HTERT RPE-1 (cell line): Measurements from ENCODE around the gene CRYBG2.
"Not testable (repeated sequence)": the region's sequence is repeated elsewhere in the genome, so short reads cannot be mapped to it uniquely, and the experiment has no call there.

Experiments
- in situ Hi-C: fragments of 300-500 bp; cut with MboI; formaldehyde crosslinking; loops from 4 replicates; pipeline ENCODE4 v1.14.3; 2020; ENCODE audit warnings: low sequenced_read_pairs

Gene CRYBG2

DNA sequence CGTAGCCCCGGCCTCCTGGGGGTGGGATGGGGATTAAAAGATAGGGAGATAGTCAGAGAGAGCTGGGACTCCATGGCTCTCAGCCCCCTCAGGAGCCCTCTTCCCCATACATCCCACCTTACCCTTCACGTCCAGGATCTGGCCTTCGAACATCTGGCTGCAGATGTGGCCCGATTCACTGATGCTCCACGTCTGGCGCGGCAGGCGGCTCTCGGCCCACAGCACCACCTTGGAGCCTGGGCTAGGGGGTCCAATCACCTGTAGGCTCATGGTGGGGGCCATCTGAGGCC lies 31.9 kb downstream of the CRYBG2 start:
- in situ Hi-C loops = no loop called here

DNA sequence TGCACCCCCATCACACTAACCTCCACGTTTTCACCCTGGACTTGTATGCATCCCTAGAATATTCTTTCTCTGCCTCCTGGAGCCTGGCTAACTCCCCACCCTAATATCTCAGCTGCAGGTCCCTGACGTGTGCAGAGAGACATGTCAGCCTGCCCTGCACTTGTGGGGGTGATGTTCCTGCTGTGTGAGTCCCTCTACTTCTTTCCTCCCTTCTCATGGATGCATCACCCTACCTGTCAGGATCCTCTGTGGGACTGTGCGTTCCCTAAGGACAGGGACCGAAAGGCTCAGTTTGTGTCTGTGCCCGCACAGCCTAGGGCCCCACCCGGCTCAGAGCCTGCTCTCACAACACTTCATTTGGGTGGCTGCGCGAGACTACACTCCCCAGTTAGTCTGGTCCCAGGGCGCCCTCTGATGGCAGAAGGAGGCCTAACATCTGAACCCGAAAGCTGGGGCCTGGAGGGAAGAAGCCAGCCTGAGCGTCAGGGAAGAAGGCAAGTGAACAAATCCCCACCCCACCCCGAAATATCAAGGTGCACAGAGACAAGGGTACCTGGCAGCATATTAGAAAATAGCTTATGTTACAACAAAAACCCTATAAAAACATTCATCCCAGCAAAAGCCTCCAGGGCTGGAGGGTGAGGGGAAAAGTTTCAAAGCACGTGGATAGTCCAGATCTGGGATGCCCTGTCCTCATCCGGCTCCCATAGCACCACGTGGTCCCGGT lies 32.5 kb downstream of the CRYBG2 start:
- in situ Hi-C loops = no loop called here

DNA sequence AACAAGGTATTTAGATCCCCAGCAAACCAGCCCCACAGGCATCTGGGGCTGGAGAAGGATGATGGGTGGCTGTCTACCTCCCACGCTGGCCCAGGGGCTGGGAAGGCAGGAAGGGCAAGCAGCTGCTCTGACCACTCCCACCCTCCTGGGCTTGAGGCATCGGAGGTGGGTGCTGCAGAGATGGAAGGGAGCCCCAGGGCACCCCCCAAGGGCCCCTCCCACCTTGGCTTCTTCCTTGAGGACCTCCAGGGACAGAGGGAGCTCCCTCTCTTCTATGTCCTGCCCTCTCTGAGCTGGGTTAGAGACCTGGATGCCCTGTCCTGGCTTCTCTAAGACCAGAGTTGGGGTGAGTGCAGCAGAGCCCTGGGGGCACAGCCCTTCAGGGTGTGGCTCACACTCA lies 33.0 kb downstream of the CRYBG2 start:
- in situ Hi-C loops = no loop called here

DNA sequence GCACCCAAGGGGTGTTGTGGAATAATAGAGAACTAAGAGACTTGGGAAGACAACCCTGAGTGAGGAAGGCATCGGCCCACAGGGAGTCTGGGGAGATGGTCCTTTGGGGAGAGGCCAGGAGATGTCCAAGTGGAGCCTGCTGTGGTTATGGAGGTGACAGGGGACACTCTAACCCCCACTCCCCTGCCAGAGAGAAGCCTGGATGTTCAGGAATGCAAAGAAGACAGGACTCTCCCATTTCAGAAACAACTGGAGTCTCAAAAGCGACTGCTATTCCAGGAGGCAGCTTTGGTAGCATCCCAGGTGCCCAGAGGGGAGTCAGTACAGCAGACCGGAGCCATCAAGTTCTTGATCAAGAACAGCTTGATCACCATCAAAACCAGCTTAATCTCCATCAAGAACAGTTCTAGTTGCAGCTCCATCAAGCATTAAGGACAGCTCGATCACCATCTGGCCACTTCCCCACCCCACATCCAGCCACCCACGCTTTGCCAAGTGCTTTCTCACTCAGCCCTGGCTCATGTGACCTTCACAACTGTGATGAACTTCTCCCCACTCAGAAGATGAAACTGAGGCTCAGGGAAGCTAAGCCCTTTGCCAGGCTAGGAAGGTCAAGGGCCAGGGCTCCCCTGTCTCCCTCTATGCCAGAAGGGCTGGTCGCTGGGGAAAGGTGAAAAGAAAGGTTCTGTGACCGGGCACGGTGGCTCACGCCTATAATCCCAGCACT lies 35.4 kb downstream of the CRYBG2 start:
- in situ Hi-C loops = no loop called here

DNA sequence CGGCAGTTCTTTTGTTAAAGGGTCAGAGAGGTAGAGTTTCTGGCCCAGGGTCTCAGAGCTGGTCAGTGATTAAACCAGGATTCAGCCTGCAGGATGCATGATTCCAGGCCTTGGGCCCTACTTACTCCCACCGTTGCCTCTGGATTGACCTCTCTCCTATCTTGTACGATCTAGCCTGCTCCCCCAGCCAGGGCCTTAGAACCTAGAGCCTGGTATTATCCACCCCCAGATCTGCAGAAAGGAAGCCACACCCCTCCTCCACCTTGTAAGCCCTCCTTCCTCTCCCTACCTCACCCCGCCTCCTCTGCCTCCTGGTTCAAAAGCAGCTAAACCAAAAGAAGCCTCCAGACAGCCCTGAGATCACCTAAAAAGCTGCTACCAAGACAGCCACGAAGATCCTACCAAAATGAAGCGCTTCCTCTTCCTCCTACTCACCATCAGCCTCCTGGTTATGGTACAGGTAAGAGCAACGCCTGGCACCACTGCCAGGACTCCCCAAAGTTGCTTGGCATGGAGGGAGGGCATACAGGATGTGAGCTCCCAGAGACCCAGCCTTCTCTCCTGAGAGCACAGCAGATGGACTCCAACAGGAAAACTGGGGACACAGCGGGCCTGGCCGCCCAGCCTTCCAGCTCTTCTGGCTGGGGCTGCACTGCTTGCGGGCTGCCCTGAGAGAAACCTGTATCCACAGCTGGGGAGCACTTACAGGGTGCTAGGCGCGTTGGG lies 36.2 kb downstream of the CRYBG2 start, which contains the start of gene CD52:
Gene CD52 (plus strand): TSS at position 347 of the 726 bp plus-strand sequence. CDS start 60 bp downstream, at position 407.
- in situ Hi-C loops = no loop called here

DNA sequence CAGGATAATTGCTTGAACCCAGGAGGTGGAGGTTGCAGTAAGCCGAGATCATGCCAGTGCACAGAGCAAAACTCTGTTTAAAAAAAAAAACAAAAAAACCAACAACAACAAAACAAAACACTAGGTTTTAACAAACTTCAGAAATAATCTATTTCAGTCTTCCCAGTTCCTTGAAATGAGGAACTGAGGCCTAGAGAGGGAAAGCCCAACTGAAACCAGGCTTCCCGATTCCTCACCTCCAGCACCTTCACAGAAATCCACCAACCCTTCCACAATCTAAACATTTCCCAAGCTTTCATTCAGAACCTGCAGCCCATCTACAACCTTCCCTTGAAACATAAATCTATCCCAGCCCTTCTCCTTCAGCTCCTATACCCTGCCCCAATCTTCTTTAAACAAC lies 36.8 kb downstream of the CRYBG2 start:
- in situ Hi-C loops = no loop called here

DNA sequence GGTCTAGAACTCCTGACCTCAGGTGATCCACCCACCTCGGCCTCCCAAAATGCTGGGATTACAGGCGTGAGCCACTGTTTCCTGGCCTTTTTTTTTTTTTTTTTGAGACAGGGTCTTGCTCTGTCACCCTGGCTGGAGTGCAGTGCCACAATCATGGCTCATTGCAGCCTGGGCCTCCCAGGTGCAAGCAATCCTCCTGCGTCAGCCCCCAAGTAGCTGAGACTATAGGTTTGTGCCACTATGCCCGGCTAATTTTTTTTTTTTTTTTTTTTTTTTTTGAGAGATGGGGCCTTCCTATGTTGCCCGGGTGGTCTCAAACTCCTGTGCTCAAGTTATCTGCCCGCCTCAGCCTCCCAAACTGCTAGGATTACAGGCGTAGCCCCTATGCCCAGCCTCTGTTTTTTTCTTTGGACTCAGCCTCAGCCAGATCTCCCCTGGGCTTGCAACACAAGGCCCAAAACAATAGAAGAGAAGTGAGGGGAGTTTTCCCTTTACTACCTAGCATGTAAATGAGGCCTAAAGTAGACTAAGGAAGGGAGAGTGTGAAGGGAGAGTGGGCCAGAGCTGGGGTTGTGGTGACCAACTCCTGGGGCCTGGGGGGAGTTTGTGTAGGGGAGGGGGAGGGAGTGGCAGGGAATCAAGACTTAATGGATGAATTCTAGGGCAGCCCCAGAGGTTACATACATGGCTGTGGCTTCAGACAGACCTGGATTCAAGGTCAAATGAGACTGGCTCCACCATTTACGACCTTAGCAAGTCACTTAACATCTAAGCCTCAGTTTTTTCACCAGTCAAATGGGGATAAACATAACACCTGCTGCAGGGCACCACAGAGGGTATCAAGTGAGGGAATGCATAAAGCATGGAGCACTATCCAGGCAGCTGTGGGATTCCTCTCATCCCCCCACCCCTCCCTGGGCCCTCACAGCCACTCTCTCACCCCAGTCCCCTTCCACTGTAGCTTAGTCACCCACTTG lies 37.8 kb downstream of the CRYBG2 start:
- in situ Hi-C loops = no loop called here

DNA sequence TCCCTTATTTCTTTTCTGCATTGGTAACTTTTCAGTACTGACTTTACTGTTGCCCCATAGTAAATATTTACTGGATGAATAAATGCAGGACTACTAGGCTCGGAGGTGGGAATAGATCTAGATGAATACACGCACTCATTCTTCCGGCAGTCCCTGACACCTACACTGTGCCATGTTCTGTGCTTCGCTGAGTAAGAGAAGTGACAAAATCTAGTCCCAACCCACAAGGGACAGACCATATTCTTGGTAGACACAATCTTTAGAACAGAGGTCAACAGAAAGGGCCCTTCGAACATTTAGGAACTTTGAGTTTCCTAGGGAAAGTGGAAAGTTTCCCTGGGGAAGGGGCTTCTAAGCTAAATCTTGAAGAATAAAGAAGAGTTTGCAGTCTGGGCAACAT lies 39.4 kb downstream of the CRYBG2 start:
- in situ Hi-C loops = no loop called here

DNA sequence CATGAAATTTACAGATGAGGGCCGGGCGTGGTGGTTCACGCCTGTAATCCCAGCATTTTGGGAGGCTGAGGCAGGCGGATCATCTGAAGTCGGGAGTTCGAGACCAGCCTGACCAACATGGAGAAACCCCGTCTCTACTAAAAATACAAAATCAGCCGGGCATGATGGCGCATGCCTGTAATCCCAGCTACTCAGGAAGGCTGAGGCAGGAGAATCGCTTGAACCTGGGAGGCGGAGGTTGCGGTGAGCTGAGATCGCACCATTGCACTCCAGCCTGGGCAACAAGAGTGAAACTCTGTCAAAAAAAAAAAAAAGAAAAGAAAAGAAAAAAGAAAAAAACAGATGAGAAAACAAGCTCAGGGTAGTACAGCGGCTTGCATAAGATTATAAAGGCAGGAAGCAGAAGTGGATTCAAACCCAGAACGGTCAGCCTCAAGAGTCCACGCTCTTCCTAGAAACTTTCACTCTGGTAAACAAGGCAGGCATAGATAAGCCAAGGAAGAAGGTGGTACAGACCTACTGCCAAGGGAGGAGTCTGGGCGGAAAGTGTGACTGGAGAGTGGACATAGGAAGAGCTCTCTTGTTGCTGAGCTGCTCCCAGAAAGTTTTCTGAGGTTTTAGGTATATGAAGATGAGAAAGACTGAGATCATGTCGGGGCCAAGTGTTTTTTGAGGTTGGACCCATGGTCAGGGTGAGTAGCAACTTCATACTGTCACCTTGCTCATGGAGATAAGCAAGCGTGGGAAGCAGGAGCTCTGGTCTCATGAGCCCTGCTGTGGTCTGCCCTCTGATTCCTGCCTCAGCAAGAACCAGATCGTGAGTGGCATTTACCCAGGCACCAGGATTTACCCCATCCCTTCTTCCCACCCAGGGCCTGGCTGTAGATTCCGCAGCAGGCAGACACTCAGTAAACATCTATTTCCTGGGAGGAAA lies 45.7 kb downstream of the CRYBG2 start:
- in situ Hi-C loops = not testable (repeated sequence)

DNA sequence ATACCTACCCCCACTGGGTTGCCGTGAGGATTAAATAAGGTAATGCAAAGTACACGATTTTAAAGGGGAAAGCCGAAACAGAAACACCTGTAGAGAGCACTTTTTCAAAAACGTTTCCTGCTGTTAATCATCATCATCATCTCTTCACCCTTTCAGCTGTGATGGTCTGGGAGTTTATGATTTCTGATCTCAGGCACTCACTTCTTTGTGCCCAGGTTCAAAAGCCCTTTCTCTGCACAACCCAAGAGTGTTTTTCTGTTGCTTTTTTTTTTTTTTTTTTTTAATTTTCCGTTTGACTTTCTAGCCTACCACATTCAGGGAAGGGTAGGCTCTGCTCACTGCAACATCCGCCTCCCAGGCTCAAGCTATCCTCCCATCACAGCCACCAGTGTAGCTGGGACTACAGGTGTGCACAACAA lies 46.6 kb downstream of the CRYBG2 start:
- in situ Hi-C loops = no loop called here

DNA sequence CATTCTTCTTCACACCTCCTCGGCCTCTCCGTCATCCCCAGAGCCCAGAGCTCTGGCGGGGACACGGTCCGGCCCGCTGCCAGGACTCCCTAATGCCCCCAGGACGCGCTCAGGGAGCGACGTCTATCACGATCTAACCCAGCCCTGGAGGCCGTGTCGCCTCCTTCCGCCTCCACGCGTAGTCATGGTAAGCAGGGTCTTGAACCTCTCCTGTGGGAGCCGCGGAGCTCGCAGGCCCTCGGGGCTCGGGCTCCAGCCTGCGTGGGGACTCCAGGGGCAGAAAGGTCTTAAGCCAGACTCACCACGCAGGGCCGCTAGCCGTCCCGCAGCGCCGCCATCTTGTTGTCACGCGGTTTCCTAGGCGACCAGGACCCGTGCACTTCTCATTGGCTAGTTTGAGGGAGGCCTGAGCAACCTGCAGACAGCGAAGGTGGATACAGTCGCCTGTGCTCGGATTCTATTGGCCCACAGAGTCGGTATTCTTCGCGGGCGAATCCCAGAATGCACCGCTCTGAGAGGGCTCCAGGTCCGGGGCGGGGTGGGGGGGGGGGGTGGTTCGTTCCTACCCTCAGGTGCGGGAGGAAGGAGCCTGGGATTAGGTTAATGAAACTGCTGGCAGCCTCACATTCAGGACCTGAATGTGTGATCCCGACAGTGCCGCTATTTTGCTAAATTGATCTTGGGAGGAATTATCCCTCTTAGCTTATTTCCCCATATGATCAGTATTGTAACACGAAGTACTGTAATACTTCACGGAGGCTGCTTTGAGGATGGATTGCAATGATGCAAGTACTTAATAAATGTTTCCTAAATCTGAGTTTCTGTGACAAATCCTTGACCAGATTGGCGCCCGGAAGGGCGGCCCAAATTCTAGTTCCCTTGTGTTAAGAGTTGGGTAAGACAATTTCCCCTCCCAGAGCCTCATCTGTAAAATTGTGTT lies 47.4 kb downstream of the CRYBG2 start, which contains the start of gene UBXN11:
Gene UBXN11 (minus strand): TSS at position 347 of the 940 bp plus-strand sequence. CDS start 3,753 bp downstream, outside the sequence.
- in situ Hi-C loops = no loop called here

DNA sequence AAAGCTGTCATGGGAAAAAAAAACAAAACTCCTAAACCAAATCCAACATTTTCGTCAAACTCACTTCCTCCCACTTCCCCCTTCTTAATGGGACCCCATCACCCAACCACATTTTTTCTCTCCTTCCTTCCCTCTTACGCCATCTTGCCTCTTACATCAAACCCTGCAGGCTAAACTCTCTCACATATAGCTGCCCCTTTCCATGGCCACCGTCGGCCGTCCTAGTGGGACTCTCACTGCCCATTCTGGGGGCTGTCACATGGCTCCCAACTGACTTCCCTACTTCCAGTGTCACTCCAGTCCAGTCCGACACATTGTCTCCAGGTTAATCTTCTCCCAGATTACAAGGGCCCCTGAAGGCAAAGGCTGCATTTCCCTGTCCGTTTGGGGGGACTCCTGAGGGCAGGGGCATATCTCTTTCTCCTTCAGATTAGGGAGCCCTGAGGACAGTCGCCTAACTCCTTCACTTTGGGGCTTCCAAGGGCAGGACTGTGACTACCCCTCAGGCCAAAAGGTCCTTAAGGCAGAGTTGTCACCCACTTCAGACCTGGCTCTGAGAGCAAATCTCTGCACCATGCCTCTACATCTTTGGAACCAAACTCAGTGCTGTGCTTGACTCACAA lies 48.2 kb downstream of the CRYBG2 start:
- in situ Hi-C loops = no loop called here

DNA sequence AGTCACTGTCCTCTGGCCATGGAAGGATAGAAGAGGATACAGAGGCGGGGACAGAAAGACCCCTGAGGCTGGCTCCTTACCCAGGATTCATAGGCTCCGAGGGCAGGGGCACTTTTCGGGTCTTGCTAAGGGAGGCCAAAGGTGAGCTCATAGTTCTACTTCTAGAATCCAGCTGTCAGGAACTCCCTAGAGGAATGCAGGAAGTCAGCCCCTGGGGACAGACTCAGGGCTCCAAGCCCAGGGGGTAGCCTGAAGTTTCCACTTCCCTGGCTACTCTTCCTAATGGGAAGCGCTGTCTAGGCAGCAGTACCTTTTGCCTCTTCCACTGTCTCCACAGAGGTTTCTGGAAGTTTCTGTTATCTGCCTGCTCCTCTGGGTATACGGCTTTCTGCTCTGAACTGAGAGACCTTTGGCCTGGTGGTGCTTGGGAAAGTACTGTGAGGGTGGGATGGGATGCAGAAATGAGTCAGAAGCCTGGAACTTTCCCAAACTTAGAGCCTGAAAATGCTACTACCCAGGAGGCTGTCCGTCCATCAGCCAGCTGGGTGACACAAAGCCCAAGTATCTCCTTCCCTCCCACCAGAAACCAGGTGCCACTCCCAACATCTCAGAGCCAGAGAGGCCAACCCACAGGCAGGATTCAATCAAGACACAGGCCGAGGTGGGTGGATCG lies 51.1 kb downstream of the CRYBG2 start:
- in situ Hi-C loops = no loop called here

DNA sequence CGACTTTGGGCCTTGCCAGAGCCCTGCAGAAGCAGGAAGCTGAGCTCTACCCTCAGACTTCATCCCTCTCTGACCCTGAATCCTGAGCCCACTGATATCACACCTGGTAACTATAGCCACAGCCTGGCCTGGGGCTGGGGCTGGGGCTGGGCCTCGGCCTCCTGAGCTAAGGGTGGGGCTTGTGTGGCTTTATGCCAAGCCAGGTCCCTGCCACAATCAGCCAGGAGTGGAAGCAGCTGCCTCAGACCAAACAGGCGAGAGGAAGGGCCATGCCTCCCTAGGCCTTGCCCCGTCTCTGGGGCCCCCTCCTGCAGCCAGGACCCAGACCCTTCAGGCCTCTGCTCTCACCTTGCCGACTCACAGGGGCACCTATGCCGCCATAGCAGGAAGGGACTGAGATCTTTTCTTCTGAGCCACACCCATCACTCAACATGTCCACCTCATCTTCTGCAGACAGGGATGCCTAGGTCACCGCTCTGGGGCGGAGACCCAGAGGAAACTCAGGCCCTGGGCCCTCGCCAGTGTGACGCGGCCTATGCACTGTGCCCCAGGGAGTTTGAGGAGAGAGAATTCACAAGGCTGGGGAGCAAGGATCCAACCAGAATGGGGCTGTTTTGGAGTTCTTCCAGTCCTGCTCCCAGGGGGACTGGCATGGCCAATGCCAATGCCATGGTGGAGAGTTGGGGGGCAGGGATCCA lies 53.2 kb downstream of the CRYBG2 start:
- in situ Hi-C loops = no loop called here

DNA sequence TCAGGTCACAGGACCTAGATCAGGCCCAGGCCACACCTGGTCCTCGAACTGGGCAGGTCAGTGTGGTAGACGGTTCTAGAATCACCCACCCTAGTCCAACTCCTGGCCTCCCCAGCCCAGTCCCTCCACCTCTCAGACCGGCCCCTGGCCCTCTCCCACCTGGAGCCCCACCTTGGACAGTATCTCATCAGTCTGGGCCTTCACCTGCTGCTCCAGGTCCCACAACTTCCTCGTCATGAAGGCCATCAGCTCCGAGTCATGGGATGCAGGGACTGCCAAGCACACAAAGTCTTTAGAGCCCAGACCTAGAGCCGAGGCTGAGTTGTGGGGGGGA lies 56.2 kb downstream of the CRYBG2 start:
- in situ Hi-C loops = no loop called here

DNA sequence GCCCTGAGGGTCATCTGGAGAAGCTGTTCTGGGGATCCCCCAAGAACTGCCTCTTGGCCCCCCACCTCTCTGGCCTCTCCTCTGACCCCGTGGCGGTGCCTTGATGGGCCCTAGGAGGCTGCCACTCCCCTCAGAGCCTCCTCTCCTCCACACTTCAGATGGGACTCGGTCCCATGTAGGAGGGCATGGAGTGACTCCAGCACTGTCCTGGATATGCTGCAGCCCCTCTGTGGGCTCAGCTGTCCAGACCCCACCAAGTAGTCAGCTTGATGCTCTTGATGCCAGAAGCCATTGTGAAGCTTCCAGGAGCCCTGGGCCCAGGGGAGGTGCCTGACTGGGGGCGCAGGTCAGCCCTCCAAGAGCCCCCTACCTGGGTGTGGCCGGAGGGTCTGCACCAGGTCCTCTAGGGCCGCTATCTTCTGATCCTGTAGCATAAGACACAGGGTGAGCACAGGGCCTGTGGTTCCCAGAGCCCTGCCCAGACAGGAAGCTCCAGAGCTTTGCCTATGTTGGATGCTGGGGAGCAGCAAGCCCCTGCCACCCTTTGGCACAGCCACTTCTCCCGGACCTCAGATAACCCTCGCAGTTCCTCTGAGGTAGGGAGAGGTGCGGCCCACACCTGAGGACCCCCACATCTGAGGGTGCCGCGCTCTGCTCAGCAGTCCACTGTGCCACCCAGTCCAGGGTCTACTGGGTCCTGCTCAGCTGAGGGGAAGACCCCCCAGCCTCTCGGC lies 56.7 kb downstream of the CRYBG2 start:
- in situ Hi-C loops = no loop called here
